Spleen (tissue), 7 donors: Measurements from ENCODE around the gene AMN1.

Experiments
- CTCF ChIP-seq, 11 experiments: fragments of 200-600 bp in 7 of 11; fragments of 450-650 bp in 4 of 11; sonication (generic) in 4 of 11; IDR thresholded peaks in 8 of 11; conservative IDR thresholded peaks in 3 of 11; 1 replicate in 7 of 11; 2 replicates in 4 of 11; pipeline versions ENCODE4 v1.4.0 to v1.8.0; 2016 to 2021; ENCODE audit warnings: antibody characterized with exemption in 11 of 11, inconsistent platforms in 4 of 11, mild to moderate bottlenecking in 1 of 11
- POLR2A ChIP-seq, 3 donors: fragments of 450-650 bp; IDR thresholded peaks; one replicate each; pipeline ENCODE4 v1.5.1; 2017; ENCODE audit warnings: antibody characterized with exemption in 3 of 3, mild to moderate bottlenecking in 1 of 3
- donor health status: DM: no; HTN: no; CAD: no; lungs with moderate emphysema.
- donor health status: DM: no; HTN: no; CAD: no.
- donor health status: DM: no; HTN: no; CAD: no.

GRCh38 chr12:31664038-31664437, 64.8 kb downstream of the AMN1 start:
- TF ChIP-seq CTCF (IDR thresholded peaks at IDR 0.05 in 8 of 11, conservative IDR thresholded peaks at IDR 0.05 in 3 of 11): no peak
- TF ChIP-seq POLR2A (IDR thresholded peaks at IDR 0.05): no peak
